Ishikawa (cell line): ENCODE measurements around the gene ARIH1.

Experiments used
- CEBPB ChIP-seq: IDR thresholded peaks from 2 replicates; pipeline ENCODE4 v1.6.1; 2012
- CREB1 ChIP-seq: IDR thresholded peaks from 2 replicates; pipeline ENCODE4 v1.6.1; 2012; ENCODE audit warnings: low read depth
- EGR1 ChIP-seq: IDR thresholded peaks from 2 replicates; pipeline ENCODE4 v1.6.1; 2012
- EP300 ChIP-seq: IDR thresholded peaks from 2 replicates; pipeline ENCODE4 v1.6.1; 2012; ENCODE audit warnings: borderline replicate concordance
- FOXM1 ChIP-seq: IDR thresholded peaks from 2 replicates; pipeline ENCODE4 v1.6.1; 2012; ENCODE audit warnings: low read depth, borderline replicate concordance
- TAF1 ChIP-seq: IDR thresholded peaks from 2 replicates; pipeline ENCODE4 v1.6.1; 2012; ENCODE audit warnings: low read depth, mild to moderate bottlenecking
- TEAD4 ChIP-seq: IDR thresholded peaks from 2 replicates; pipeline ENCODE4 v1.6.1; 2012
- YY1 ChIP-seq: IDR thresholded peaks from 2 replicates; pipeline ENCODE4 v1.6.1; 2012; ENCODE audit warnings: low read depth
- ZBTB7A ChIP-seq: IDR thresholded peaks from 2 replicates; pipeline ENCODE4 v1.6.1; 2012; ENCODE audit warnings: low read depth
- TF ChIP-seq, protein P1 (sequence below): IDR thresholded peaks from 2 replicates; pipeline ENCODE4 v1.6.1; 2012; ENCODE audit warnings: low read depth, mild to moderate bottlenecking
- TF ChIP-seq, protein P2 (sequence below): IDR thresholded peaks from 2 replicates; pipeline ENCODE4 v1.6.1; 2012

DNA sequence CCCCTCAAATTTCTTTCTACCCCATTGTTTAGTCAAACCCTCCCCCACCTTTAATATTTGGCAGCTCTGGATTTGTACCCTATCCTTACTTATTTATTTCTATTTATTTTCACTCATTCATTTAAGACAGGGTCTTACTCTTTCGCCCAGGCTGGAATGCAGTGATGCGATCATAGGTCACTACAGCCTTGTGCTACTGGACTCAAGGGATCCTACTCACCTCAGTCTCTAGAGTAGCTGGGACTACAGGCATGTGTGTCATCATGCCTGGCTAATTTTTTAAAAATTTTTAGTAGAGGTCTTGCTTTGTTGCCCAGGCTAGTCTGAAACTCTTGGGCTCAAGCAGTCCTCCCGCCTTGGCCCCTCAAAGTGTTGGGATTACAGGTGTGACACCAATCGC, 35.4 kb downstream of the ARIH1 start:
- TF ChIP-seq FOXM1 (no peak), TAF1 (no peak), CREB1 (no peak), EGR1 (no peak), TEAD4 (no peak), YY1 (no peak), ZBTB7A (no peak), CEBPB (no peak), EP300 (no peak)
- TF ChIP-seq, protein P1, sequence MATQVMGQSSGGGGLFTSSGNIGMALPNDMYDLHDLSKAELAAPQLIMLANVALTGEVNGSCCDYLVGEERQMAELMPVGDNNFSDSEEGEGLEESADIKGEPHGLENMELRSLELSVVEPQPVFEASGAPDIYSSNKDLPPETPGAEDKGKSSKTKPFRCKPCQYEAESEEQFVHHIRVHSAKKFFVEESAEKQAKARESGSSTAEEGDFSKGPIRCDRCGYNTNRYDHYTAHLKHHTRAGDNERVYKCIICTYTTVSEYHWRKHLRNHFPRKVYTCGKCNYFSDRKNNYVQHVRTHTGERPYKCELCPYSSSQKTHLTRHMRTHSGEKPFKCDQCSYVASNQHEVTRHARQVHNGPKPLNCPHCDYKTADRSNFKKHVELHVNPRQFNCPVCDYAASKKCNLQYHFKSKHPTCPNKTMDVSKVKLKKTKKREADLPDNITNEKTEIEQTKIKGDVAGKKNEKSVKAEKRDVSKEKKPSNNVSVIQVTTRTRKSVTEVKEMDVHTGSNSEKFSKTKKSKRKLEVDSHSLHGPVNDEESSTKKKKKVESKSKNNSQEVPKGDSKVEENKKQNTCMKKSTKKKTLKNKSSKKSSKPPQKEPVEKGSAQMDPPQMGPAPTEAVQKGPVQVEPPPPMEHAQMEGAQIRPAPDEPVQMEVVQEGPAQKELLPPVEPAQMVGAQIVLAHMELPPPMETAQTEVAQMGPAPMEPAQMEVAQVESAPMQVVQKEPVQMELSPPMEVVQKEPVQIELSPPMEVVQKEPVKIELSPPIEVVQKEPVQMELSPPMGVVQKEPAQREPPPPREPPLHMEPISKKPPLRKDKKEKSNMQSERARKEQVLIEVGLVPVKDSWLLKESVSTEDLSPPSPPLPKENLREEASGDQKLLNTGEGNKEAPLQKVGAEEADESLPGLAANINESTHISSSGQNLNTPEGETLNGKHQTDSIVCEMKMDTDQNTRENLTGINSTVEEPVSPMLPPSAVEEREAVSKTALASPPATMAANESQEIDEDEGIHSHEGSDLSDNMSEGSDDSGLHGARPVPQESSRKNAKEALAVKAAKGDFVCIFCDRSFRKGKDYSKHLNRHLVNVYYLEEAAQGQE, result no peak
- TF ChIP-seq, protein P2, sequence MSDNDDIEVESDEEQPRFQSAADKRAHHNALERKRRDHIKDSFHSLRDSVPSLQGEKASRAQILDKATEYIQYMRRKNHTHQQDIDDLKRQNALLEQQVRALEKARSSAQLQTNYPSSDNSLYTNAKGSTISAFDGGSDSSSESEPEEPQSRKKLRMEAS, result no peak
